ENCODE results near the gene ALDH3B1.

ALDH3B1 gene

GRCh38 chr11:68014157-68014946, 4.2 kb downstream of the ALDH3B1 start:
- FAIRE-seq = no peak

- no peak for FAIRE-seq
Observed at GRCh38 chr11:68014947-68015447, 4.9 kb downstream of the ALDH3B1 start.

GRCh38 chr11:68015467-68015866, 5.3 kb downstream of the ALDH3B1 start:
- FAIRE-seq = no peak

GRCh38 chr11:68016161-68016903, 6.2 kb downstream of the ALDH3B1 start:
- no peak for FAIRE-seq

GRCh38 chr11:68016904-68017817, 7.0 kb downstream of the ALDH3B1 start:
- no peak for FAIRE-seq

- no peak for FAIRE-seq
Observed at GRCh38 chr11:68017980-68018729, 8.0 kb downstream of the ALDH3B1 start.

GRCh38 chr11:68018730-68019190, 8.6 kb downstream of the ALDH3B1 start:
- no peak for FAIRE-seq

- no peak for FAIRE-seq
Observed at GRCh38 chr11:68019486-68019885, 9.4 kb downstream of the ALDH3B1 start.

GRCh38 chr11:68020575-68020974, 10.4 kb downstream of the ALDH3B1 start:
- no peak for FAIRE-seq

GRCh38 chr11:68021167-68021787, 11.2 kb downstream of the ALDH3B1 start:
- no peak for FAIRE-seq

- FAIRE-seq = no peak
Observed at GRCh38 chr11:68022531-68022930, 12.4 kb downstream of the ALDH3B1 start.

- no peak for FAIRE-seq
Observed at GRCh38 chr11:68024508-68024907, 14.4 kb downstream of the ALDH3B1 start.

- no peak for FAIRE-seq
Observed at GRCh38 chr11:68025047-68025446, 14.9 kb downstream of the ALDH3B1 start.

GRCh38 chr11:68026391-68027105, 16.4 kb downstream of the ALDH3B1 start:
- no peak for FAIRE-seq

- FAIRE-seq = no peak
Observed at GRCh38 chr11:68027667-68028066, 17.5 kb downstream of the ALDH3B1 start.

GRCh38 chr11:68028802-68029545, 18.8 kb downstream of the ALDH3B1 start:
- FAIRE-seq = no peak

GRCh38 chr11:68030318-68031143, 20.4 kb downstream of the ALDH3B1 start, which contains the start of gene NDUFS8:
Gene NDUFS8, plus strand, starts transcription at chr11:68030681. Its CDS starts 1,471 bp downstream, at chr11:68032152.
- peak; percentile 99 for FAIRE-seq

GRCh38 chr11:68031144-68031464, 21.0 kb downstream of the ALDH3B1 start:
- no peak for FAIRE-seq

GRCh38 chr11:68032003-68032402, 21.9 kb downstream of the ALDH3B1 start:
- no peak for FAIRE-seq

Measured in G401.6 (cell line).